Colon (tissue), 2 donors: Measurements from ENCODE around the gene ASXL2.
"Not testable (repeated sequence)": the region's sequence is repeated elsewhere in the genome, so short reads cannot be mapped to it uniquely, and the experiment has no call there.

Experiments used
- FAIRE-seq: peaks from 2 replicates; lab custom pipeline; 2012; peaks lifted over from hg19 to GRCh38; lab: Jason Lieb, UNC
- donor health status: control.
- donor health status: control.

Gene ASXL2

DNA sequence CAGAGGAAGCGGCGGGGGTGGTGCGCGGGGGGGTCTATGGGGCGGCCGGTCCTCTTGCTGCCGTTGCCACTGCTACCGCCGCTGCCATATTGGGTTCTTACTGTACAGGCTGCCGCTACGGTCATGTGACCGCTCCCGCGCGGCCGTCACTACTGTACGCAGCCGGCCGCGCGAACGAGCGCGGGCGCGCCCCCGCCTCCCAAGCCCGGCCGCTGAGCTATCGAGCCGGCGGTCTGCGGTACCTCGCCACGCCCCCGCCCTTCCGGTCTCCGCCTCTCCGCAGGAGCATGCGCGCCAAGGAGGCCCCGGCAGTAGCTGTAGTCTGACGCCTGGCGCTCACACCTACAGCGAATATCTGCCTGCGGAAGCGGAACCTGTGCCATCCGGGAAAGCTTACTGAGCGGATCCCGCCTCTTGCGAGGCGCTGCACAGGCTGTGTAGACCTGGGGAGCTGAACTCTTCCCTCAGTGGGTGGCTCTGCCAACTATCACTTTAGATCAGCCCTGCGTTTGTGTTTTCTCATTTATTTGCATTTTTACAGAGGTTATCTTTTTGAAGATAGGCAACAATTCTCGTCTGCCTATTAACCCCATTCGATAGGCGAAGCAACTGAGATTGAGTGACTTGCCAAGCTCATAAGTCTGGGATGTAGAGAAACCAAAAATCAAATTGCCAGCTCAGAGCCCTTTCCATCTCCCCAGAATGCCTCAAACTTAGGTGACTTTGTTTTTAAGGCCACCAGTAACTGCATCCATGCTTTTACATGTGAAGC is at the start of gene ASXL2:
TSS of gene ASXL2 (minus strand) at position 127 of the 772 bp plus-strand sequence. CDS start 265 bp downstream, outside the sequence.
- no peak for FAIRE-seq

DNA sequence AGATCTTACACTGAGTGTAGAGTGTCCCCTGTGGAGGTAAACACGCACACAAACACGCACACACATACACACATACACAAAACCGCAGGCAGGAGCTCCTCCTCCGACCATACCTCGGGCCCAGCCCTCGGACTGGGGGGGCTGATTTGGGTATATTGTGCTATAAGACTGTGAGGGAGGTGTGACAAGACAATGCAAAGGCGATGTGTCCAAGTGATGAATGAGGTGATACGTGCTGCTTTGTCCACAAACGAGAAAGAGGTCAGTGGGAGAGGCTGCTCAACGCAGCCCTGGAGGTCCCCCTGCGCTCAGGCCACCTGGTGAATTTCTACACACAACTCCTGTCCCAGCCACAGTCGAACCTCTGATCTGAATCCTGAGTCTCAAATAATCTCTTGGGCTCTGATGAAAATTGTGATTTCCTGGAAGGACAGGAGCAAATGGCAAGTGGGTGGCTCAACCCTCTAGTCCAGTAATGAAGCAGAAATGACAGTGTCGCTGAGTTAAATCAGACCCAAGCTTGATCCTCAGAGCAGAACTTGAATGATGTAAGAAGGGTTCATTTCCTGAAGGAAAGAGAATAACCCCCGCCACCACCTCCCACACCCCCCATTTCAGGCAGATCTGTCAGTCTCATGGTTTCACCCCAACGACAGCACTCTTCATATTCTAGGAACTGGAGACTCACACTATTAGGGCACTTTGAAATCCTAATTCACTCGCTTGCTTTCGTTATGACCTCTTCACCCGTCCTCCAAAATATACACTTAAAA is 48.9 kb upstream of the ASXL2 start:
- no peak for FAIRE-seq

DNA sequence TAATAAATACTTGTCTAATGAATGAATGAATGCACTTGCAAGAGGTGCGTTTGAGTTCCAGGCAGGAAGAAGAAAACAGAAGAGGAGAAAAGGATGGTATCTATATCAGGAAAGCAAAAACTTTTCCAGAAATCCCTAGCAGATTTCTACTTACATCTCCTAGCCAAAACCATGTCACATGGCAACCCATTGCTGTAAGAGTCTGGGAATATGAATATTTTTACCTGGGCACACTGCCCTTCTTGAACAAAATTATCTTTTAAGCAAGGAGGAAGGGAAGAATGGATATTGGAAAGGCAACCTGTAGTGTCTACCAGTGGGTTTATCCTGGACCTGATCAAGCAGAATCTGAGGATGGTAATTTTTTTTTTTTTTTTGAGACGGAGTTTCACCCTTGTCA is 44.2 kb upstream of the ASXL2 start:
- no peak for FAIRE-seq

DNA sequence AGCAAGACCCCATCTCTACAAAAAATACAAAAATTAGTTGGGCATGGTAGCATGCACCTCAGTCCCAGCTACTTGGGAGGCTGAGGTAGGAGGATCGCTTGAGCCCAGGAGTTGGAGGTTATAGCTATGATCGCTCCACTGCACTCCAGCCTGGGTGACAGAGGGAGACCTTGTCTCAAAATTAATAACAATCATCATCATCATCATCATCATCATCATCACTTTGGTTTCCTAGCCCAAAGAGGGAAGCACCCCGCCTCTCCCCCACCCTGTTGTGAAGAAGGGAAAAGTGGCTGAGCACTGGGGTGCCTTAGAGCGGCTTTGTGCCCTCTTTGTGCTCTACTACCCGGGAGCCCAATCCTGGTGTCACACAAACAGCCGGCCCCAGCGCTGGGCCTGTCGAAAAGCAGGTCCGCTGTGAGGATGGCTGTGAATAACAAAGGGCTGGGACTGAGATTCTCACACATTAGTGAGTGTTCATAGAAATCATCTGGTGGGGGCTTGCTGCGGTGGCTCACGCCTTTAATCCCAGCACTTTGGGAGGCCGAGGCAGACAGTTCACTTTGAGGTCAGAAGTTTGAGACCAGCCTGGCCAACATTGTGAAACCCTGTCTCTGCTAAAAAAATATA is 42.6 kb upstream of the ASXL2 start:
- no peak for FAIRE-seq

DNA sequence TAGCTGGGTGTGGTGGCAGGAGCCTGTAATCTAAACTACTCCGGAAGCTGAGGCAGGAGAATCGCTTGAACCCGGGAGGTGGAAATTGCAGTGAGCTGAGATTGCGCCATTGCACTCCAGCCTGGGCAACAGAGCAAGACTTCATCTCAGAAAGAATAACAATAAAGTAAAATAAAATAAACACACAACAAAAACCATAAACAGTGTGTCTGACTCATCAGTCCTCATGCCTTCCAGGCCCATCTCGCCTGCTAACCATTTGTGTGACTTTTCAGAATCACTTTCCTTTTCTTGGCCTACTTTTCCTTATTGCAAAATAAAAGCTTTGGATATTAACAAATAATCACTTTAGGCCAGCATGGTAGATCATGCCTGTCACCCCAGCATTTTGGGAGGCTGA is 42.0 kb upstream of the ASXL2 start:
- FAIRE-seq = no peak

DNA sequence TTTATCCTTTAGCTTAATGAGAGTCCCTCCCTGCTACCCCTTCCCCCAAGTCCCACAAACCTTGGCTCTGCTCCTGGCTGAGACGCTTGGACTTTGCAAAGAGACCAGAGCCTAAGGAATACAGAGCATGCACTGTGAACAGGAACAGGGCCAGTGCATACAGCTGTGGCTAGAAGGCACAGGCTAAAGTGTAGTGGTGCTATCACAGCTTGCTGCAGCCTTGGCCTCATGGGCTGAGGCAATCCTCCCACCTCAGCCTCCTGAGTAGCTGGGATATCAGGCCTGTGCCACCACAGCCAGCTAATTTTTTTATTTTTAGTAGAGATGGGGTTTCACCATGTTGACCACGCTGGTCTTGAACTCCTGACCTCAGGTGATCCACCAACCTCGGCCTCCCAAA is 39.5 kb upstream of the ASXL2 start:
- FAIRE-seq = no peak

DNA sequence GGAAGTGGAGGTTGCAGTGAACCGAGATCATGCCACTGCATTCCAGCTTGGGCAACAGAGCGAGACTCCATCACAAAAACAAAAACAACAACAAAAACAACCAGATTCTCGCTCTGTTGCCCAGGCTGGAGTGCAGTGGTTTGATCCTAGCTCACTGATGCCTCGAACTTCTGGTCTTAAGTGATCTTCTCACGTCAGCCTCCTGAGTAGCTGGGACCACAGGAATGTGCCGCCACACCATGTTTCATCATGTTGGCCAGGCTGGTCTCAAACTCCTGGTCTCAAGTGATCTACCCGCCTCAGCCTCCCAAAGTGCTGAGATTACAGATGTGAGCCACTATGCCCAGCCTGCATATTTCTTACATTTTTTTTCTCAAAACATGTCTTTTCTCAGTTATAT is 39.1 kb upstream of the ASXL2 start:
- not testable (repeated sequence) for FAIRE-seq

DNA sequence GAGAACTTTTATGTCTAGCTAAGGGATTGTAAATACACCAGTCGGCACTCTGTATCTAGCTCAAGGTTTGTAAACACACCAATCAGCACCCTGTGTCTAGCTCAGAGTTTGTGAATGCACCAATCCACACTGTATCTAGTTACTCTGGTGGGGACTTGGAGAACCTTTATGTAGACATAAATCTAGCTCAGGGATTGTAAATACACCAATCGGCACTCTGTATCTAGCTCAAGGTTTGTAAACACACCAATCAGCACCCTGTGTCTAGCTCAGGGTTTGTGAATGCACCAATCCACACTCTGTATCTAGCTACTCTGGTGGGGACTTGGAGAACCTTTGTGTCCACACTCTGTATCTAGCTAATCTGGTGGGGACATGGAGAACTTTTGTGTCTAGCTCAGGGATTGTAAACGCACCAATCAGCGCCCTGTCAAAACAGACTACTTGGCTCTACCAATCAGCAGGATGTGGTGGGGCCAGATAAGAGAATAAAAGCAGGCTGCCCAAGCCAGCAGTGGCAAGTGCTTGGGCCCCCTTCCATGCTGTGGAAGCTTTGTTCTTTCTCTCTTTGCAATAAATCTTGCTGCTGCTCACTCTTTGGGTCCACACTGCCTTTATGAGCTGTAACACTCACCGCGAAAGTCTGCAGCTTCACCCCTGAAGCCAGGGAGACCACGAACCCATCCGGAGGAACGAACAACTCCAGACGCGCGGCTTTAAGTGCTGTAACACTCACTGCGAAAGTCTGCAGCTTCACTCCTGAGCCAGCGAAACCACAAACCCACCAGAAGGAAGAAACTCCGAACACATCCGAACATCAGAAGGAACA is 37.9 kb upstream of the ASXL2 start:
- FAIRE-seq = not testable (repeated sequence)

DNA sequence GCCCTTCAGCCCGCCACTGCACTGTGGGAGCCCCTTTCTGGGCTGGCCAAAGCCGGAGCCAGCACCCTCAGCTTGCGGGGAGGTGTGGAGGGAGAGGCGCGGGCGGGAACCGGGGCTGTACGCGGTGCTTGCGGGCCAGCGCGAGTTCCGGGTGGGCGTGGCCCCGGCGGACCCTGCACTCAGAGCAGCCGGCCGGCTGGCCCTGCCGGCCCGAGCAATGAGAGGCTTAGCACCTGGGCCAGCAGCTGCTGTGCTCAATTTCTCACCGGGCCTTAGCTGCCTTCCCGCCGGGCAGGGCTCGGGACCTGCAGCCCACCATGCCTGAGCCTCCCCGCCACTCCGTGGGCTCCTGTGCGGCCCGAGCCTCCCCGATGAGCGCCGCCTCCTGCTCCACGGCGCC is 37.1 kb upstream of the ASXL2 start:
- FAIRE-seq = not testable (repeated sequence)

DNA sequence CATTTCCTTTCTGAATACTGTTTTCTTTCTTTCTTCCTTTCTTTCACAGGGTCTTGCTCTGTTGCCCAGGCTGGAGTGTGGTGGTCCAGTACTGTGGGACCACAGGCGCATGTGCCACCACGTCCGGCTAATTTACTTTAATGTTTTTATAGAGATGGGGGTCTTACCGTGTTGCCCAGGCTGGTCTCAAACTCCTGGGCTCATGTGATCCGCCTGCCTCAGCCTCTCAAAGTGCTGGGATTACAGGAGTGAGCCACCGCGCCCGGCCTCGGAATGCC is 35.3 kb upstream of the ASXL2 start:
- FAIRE-seq = not testable (repeated sequence)

DNA sequence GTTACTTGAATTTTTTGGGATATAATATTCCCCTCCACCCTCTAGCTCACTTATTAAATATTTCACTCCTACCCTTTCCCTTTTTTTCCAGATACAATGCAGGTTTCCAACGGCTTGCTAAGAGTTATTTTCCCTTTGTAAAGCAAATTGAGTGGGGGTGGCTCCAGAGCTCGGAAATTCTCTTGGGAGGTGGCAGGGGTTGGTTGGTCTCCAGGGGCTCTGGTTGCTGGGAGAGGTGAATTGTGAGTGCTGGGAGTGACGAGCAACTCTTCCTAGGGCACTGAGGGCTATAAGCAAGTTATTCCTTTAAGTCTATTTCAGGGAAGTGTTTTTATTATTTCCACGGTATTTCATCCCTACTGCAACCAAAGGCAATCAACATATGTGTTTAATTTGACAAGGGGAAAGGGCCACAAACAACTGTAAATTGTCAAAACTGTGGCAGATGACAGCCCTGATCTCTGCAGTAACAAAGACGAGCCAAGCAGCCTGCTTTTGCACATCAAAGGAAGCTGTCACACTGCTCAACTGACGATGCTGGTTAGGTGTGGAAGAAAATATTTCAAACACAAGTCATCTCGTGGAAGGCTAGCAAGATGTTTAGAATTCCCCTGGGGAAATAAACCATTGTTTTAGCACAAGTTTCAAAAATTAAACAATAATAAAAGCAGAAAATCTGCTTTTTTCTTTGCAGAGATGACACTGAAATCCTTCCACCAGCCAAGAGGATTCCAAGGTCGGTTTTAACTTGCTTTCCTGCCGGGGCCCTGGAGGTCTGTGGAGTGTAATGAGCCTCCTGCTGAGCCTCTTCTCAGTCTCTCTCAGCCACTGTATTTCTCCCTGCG is 34.8 kb upstream of the ASXL2 start:
- FAIRE-seq = no peak

DNA sequence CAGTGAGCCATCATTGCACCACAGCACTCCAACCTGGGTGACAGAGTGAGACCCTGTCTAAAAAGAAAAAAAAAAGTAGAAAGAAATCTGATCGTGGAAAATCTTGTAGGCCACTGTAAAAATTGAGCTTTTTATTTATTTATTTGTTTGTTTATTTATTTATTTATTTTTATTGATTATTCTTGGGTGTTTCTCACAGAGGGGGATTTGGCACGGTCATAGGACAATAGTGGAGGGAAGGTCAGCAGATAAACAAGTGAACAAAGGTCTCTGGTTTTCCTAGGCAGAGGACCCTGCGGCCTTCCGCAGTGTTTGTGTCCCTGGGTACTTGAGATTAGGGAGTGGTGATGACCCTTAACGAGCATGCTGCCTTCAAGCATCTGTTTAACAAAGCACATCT is 31.3 kb upstream of the ASXL2 start:
- not testable (repeated sequence) for FAIRE-seq

DNA sequence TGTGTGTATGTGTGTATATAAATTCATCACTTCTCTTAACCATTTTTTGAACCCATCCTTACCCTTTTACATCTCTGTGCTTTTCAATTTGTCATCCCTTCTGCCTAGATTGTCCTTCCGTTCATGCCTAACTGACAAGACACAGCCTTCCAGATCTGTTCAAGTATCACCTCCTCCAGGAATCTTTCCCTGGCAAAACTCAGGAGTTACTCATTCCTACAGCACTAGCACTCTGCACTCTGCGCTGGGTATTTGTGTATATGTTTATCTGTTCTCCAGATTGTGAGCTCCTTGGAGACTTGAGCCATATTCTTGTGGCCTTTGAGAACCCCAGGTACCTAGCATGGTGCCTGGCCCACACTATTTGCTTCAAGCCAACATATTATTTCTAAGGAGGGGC is 26.8 kb upstream of the ASXL2 start:
- FAIRE-seq = no peak

DNA sequence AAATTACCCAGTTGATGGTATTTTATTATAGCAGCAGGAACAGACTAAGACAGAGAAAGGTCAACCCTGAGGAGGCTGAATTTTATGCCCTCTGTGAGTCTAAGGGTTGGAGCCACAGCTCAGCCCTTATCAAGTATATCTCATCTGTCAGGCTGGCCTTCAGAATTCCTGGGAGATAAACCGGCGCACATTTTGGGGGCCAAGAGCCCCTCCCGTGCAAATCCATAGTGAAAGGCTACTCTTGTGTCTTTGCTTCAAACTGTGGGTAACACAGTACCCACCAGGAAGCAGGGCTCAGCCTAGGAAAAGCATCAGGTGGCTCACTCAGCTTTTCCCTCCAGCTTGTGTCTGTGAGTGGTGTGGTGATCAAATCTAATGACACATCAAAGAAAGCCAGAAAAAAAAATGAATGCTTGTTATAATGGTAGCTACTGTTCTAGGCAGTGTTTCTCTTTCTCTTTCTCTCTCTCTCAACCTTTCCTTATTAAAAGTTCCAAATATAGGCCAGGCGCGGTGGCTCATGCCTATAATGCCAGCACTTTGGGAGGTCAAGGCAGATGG is 25.0 kb upstream of the ASXL2 start:
- FAIRE-seq = no peak

DNA sequence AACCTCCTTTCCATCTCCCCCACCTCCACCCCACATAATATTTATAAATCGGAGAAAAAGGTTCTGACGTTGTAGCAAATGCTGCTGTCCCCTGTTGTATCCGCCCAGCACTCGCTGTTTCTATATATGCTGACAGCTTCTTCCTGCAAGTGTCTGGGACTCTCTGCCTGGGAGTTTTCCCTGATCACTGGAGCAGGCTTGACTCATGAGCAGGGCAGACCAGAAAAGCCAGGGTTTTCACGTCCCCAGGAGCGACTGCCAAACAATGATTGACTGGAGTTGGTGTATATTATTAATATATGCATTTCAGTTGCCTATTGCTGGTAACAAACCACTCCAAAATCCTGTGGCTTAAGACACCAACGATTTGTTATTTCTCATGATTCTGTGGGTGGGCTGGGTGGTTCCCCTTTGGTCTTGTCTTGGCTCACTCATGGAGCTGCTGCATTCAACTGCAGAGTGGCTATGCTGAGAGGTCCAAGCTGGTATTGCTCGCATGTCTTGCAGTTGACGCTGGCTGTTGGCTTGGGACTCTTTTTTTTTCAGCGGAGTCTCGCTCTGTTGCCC is 21.2 kb upstream of the ASXL2 start:
- no peak for FAIRE-seq

DNA sequence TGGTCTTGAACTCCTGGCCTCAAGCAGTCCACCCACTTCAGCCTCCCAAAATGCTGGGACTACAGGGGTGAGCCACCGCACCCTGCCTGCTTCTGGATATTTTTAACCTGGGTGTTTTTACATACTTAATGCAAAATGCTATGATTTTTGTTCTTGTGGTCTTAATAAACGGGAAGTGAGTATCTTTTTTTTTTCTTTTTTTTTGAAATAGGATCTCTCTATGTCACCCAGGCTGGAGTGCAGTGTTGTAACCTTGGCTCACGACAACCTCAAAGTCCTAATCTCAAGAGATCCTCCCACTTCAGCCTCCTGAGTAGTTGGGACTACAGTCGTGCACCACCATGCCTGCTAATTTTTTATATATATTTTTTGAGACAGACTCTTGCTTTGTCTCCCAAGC is 19.2 kb upstream of the ASXL2 start:
- no peak for FAIRE-seq

DNA sequence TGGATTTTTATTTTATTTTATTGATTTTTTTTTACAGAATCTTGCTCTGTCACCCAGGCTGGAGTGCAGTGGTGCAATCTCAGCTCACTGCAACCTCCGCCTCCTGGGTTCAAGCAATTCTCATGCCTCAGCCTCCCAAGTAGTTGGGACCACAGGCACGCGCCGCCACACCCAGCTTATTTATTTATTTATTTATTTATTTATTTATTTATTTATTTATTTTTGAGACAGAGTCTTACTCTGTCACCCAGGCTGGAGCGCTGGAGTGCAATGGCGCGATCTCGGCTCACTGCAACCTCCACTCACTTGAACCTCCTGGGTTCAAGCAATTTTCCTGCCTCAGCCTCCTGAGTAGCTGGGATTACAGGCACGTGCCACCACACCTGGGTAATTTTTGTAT is 18.0 kb upstream of the ASXL2 start:
- not testable (repeated sequence) for FAIRE-seq

DNA sequence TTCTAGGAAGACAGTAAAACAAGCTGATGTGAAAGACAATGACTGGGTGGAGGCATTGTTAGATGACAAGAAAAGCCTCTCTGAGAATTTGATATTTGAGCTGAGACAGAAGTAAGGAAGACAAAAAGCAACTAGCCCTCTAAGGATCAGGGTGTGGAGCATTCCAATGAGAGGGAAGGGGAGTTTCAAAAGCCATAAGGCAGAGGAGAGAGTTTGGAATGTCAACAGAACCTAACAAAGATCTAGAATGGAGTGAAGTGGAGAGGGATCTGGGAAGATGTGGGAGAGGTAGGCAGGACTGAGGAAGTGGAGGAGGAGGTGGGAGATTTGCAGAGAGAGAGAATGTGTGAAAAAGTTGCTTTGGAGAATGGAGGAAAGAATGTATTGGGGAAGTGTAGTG is 17.3 kb upstream of the ASXL2 start:
- FAIRE-seq = no peak

DNA sequence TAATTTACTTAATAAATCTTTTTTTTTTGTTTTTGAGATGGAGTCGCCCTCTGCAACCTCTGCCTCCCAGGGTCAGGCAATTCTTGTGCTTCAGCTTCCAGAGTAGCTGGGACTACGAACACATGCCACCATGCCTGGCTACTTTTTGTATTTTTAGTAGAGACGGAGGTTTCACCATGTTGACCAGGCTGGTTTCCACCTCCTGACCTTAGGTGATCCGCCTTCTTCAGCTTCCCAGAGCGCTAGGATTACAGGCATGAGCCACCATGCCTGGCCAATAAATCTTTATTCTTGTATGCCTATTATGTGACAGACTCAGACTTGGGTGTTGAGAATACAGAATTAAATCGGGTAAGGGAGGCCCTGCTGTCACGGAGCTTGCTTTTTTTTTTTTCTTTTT is 16.7 kb upstream of the ASXL2 start:
- FAIRE-seq = no peak

DNA sequence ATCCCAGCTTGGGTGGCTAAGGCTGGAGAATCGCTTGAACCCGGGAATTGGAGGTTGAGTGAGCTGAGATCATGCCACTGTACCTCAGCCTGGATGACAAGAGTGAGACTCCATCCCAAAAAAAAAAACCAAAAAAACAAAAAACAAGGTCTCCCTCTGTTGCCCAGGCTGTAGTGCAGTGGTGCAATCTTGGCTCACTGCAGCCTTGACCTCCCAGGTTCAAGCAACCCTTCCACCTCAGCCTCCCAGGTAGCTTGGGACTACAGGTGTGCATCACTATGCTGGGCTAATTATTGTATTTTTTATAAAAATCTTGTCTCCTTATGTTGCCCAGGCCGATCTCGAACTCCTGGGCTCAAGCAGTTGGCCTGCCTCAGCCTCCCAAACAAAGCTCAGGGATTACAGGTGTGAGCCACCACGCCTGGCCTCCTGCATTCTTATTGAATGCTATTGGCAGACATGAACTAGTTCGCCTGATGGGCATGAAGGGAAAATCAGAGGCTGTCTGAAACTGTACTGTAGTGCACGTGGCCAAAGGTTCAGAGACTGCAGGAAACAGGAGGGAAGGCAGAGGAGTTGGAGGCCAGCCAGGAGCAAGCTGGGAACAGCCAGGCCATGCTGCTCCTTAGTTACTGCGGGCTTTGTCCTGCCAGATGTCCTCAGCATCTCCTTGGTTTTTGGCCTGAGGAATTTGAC is 16.0 kb upstream of the ASXL2 start:
- no peak for FAIRE-seq
